Gastrocnemius medialis (tissue), 4 donors: ENCODE measurements around the gene ZC3H7B.

Experiments used
- POLR2A ChIP-seq, 2 donors: fragments of 450-650 bp; IDR thresholded peaks; one replicate each; pipeline ENCODE4 v1.6.1; 2017; ENCODE audit warnings: antibody characterized with exemption in 2 of 2, mild to moderate bottlenecking in 2 of 2, moderate library complexity in 2 of 2
- TF ChIP-seq, protein P1 (sequence below), 5 experiments: fragments of 450-650 bp in 3 of 5; fragments of 200-600 bp in 2 of 5; sonication (generic) in 2 of 5; IDR thresholded peaks in 4 of 5; conservative IDR thresholded peaks in 1 of 5; 1 replicate in 4 of 5; 2 replicates in 1 of 5; pipeline ENCODE4 v1.5.1; 2016 to 2019; ENCODE audit warnings: antibody characterized with exemption in 5 of 5, mild to moderate bottlenecking in 3 of 5, moderate library complexity in 3 of 5

DNA sequence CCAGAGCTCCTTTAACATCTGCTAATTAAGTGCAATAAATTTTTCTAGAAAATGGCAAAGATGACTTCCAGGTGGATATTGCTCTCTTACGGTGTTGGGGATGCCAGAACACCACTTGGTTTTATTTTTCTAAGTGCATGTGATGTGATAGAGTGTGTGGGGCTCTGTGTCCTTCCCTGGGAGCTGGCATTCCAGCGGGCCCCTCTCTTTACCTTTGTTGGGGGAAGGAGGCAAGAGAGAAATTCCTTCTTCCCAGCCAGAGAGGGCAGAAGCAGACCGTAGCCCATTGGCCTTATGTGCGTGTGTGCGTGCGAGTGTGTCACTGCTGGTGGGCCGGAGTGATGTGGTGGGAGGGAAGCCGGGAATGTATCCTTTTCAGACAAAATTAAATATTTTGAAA lies 97.6 kb downstream of the ZC3H7B start:
- TF ChIP-seq, protein P1, sequence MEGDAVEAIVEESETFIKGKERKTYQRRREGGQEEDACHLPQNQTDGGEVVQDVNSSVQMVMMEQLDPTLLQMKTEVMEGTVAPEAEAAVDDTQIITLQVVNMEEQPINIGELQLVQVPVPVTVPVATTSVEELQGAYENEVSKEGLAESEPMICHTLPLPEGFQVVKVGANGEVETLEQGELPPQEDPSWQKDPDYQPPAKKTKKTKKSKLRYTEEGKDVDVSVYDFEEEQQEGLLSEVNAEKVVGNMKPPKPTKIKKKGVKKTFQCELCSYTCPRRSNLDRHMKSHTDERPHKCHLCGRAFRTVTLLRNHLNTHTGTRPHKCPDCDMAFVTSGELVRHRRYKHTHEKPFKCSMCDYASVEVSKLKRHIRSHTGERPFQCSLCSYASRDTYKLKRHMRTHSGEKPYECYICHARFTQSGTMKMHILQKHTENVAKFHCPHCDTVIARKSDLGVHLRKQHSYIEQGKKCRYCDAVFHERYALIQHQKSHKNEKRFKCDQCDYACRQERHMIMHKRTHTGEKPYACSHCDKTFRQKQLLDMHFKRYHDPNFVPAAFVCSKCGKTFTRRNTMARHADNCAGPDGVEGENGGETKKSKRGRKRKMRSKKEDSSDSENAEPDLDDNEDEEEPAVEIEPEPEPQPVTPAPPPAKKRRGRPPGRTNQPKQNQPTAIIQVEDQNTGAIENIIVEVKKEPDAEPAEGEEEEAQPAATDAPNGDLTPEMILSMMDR (IDR thresholded peaks at IDR 0.05 in 4 of 5, conservative IDR thresholded peaks at IDR 0.05 in 1 of 5) = no peak
- TF ChIP-seq POLR2A (IDR thresholded peaks at IDR 0.05) = no peak
